Thyroid gland (tissue), 4 donors: ENCODE data around the gene ATAD3C. TPM values are rescaled to one million over a fixed set of nuclear protein-coding genes. Genes with fewer than 3 reads are reported as not detected.
"Not testable (repeated sequence)": the region's sequence is repeated elsewhere in the genome, so short reads cannot be mapped to it uniquely, and the experiment has no call there.

Source experiments
- DNase-seq, 2 donors: peaks; one replicate each; pipeline ENCODE4 v3.0.0-alpha.2; 2019
- H3K27ac ChIP-seq, 3 donors: fragments of 200-600 bp; sonication (generic); 1 replicate in 2 of 3; 2 replicates in 1 of 3; pipeline ENCODE4 v1.5.1; 2016 to 2019; ENCODE audit warnings: mild to moderate bottlenecking in 1 of 3, moderate library complexity in 1 of 3
- H3K27me3 ChIP-seq: fragments of 200-600 bp; sonication (generic); one replicate; pipeline ENCODE4 v1.5.1; 2019
- H3K36me3 ChIP-seq, 2 donors: fragments of 200-600 bp; sonication (generic); one replicate each; pipeline ENCODE4 v1.5.1; 2016 to 2019
- H3K4me1 ChIP-seq, 2 donors: fragments of 200-600 bp; sonication (generic); one replicate each; pipeline ENCODE4 v1.5.1; 2017 to 2019
- H3K4me3 ChIP-seq, 3 donors: fragments of 200-600 bp; sonication (generic); replicated peaks in 1 of 3; 1 replicate in 2 of 3; 2 replicates in 1 of 3; pipeline ENCODE4 v1.5.1; 2016; ENCODE audit warnings: mild to moderate bottlenecking in 1 of 3
- H3K9me3 ChIP-seq: fragments of 200-600 bp; sonication (generic); one replicate; pipeline ENCODE4 v1.5.1; 2017
- CTCF ChIP-seq, 6 experiments: fragments of 200-600 bp in 3 of 6; fragments of 450-650 bp in 3 of 6; sonication (generic) in 3 of 6; IDR thresholded peaks; one replicate each; pipeline ENCODE4 v1.5.1; 2016 to 2019; ENCODE audit warnings: antibody characterized with exemption in 6 of 6, mild to moderate bottlenecking in 2 of 6, inconsistent platforms in 1 of 6, moderate library complexity in 1 of 6
- POLR2A ChIP-seq, 2 donors: fragments of 450-650 bp; IDR thresholded peaks; one replicate each; pipeline ENCODE4 v1.6.1; 2017; ENCODE audit warnings: antibody characterized with exemption in 2 of 2, mild to moderate bottlenecking in 2 of 2, moderate library complexity in 1 of 2
- WGBS, 2 donors: methylation state at CpG; one replicate each; pipeline ENCODE4 v1.1.5; 2017; 5-methylcytosine and 5-hydroxymethylcytosine counted together
- intact Hi-C: fragments of 100-400 bp; cut with DNase I; formaldehyde crosslinking; loops from one replicate; pipeline ENCODE4 v1.15.1; 2023
- total RNA-seq, 4 donors: library from RNA; depleted of rRNA; stranded (reverse); fragments of >200 nt; gene quantifications; one replicate each; pipeline ENCODE4 v1.2.3, GENCODE V29; 2016

The ATAD3C gene
- total RNA-seq, 4 donors from 2014 or later, result 4.9 to 29.9 (median 15.1) TPM

GRCh38 chr1:1426496-1427105 is 22.9 kb upstream of the ATAD3C start:
- intact Hi-C loops, result no loop called here
- TF ChIP-seq CTCF (IDR thresholded peaks at IDR 0.05), result no peak
- no peak for TF ChIP-seq POLR2A (IDR thresholded peaks at IDR 0.05)
- Histone ChIP-seq H3K27ac (no peak overlapping the region), H3K27me3 (no peaks in the 10 kb centered on the region), H3K4me1 (peaks cover 9 to 22% of the 10 kb centered on the region in 2 donors), H3K36me3 (no peaks in the 10 kb centered on the region), H3K9me3 (no peaks in the 10 kb centered on the region), H3K4me3 (no peak overlapping the region)
- no peak for DNase-seq
- WGBS, 2 donors, result 28 to 34% methylated on average over 18 of the region's 19 CpGs

- H3K4me3 ChIP-seq, result peak overlapping the region in 1 of 3 donors; percentile 24
- H3K27me3 ChIP-seq, result no peaks in the 10 kb centered on the region
- WGBS, 2 donors, result 21 to 23% methylated on average over 18 of the region's 66 CpGs
- H3K27ac ChIP-seq, result peak overlapping the region in 1 of 3 donors; percentile 30
- H3K9me3 ChIP-seq, result no peaks in the 10 kb centered on the region
- no peak for DNase-seq
- peaks cover 9 to 29% of the 10 kb centered on the region in 2 donors for H3K4me1 ChIP-seq
- intact Hi-C loops, result no loop called here
- TF ChIP-seq CTCF (IDR thresholded peaks at IDR 0.05) (no peak), POLR2A (IDR thresholded peaks at IDR 0.05) (no peak)
- H3K36me3 ChIP-seq, result no peaks in the 10 kb centered on the region
These were observed 22.2 kb upstream of the ATAD3C start for GRCh38 chr1:1427106-1427819.

- Histone ChIP-seq H3K36me3 (no peaks in the 10 kb centered on the region), H3K9me3 (no peaks in the 10 kb centered on the region), H3K27ac (peak overlapping the region in 1 of 3 donors; percentile 30), H3K4me1 (peaks cover 9 to 34% of the 10 kb centered on the region in 2 donors), H3K27me3 (no peaks in the 10 kb centered on the region), H3K4me3 (peak overlapping the region in 1 of 3 donors; percentile 24)
- no CpG with 5 or more reads among the region's 22 CpGs for WGBS, 2 donors
- DNase-seq, result no peak
- intact Hi-C loops, result no loop called here
- no peak for TF ChIP-seq POLR2A (IDR thresholded peaks at IDR 0.05)
- no peak for TF ChIP-seq CTCF (IDR thresholded peaks at IDR 0.05)
These were observed 21.7 kb upstream of the ATAD3C start for GRCh38 chr1:1427820-1428148.

- WGBS, 2 donors, result 81 to 89% methylated on average over 12 to 18 of the region's 19 CpGs
- Histone ChIP-seq H3K27me3 (no peaks in the 10 kb centered on the region), H3K9me3 (no peaks in the 10 kb centered on the region), H3K27ac (no peak overlapping the region), H3K4me1 (peaks cover 9 to 38% of the 10 kb centered on the region in 2 donors), H3K4me3 (no peak overlapping the region), H3K36me3 (no peaks in the 10 kb centered on the region)
- intact Hi-C loops, result no loop called here
- TF ChIP-seq CTCF (IDR thresholded peaks at IDR 0.05) (no peak), POLR2A (IDR thresholded peaks at IDR 0.05) (no peak)
- no peak for DNase-seq
These were observed 21.3 kb upstream of the ATAD3C start for GRCh38 chr1:1428174-1428573.

GRCh38 chr1:1428967-1429366 is 20.5 kb upstream of the ATAD3C start:
- DNase-seq, H3K9me3 ChIP-seq, H3K4me3 ChIP-seq, H3K27ac ChIP-seq, H3K36me3 ChIP-seq, H3K27me3 ChIP-seq, intact Hi-C loops: not testable (repeated sequence)
- peaks cover 9 to 46% of the 10 kb centered on the region in 2 donors for H3K4me1 ChIP-seq
- 97% methylated on average over 6 of the region's 6 CpGs for WGBS, 2 donors
